ENCODE results near the gene MARS1. TPM values are rescaled to one million over a fixed set of nuclear protein-coding genes. Genes with fewer than 3 reads are reported as not detected.

MARS1 gene
- total RNA-seq, 4 donors from 2014 or later, result 55.2 to 173 (median 97.8) TPM

- Histone ChIP-seq H3K4me1 (peaks cover 4 to 10% of the 10 kb centered on the region in 2 donors), H3K36me3 (peaks cover 39 to 47% of the 10 kb centered on the region in 2 donors), H3K4me3 (replicated peaks in 1 of 3) (no peak overlapping the region), H3K27ac (no peak overlapping the region), H3K27me3 (no peaks in the 10 kb centered on the region), H3K9me3 (no peaks in the 10 kb centered on the region)
- WGBS, 2 donors, result 94 to 100% methylated on average over 1 of the region's 1 CpG
- DNase-seq, result no peak
- intact Hi-C loops (cut with DNase I), result no loop called here
- TF ChIP-seq POLR2A (IDR thresholded peaks at IDR 0.05), result no peak
- no peak for TF ChIP-seq CTCF (IDR thresholded peaks at IDR 0.05)
Observed at GRCh38 chr12:57536597-57536942, 48.7 kb downstream of the MARS1 start.

- Histone ChIP-seq H3K27me3 (no peaks in the 10 kb centered on the region), H3K4me3 (replicated peaks in 1 of 3) (no peak overlapping the region), H3K4me1 (peaks cover 4% of the 10 kb centered on the region in 2 donors), H3K27ac (no peak overlapping the region), H3K36me3 (peaks cover 13 to 24% of the 10 kb centered on the region in 2 donors), H3K9me3 (no peaks in the 10 kb centered on the region)
- WGBS, 2 donors, result 87 to 91% methylated on average over 5 of the region's 5 CpGs
- intact Hi-C loops (cut with DNase I), result no loop called here
- no peak for TF ChIP-seq CTCF (IDR thresholded peaks at IDR 0.05)
- TF ChIP-seq POLR2A (IDR thresholded peaks at IDR 0.05), result no peak
- DNase-seq, result no peak
Observed at GRCh38 chr12:57539134-57539768, 51.4 kb downstream of the MARS1 start.

GRCh38 chr12:57541001-57541400 is 53.1 kb downstream of the MARS1 start:
- Histone ChIP-seq H3K4me3 (replicated peaks in 1 of 3) (no peak overlapping the region), H3K36me3 (peaks cover 3 to 14% of the 10 kb centered on the region in 2 donors), H3K27me3 (no peaks in the 10 kb centered on the region), H3K27ac (no peak overlapping the region), H3K4me1 (peaks cover 7 to 11% of the 10 kb centered on the region in 2 donors), H3K9me3 (no peaks in the 10 kb centered on the region)
- no peak for DNase-seq
- TF ChIP-seq CTCF (IDR thresholded peaks at IDR 0.05) (no peak), POLR2A (IDR thresholded peaks at IDR 0.05) (no peak)
- WGBS, 2 donors, result 64 to 67% methylated on average over 2 of the region's 2 CpGs
- intact Hi-C loops (cut with DNase I), result no loop called here

- no peak overlapping the region for H3K4me3 ChIP-seq (replicated peaks in 1 of 3)
- intact Hi-C loops (cut with DNase I), result no loop called here
- no peaks in the 10 kb centered on the region for H3K27me3 ChIP-seq
- no peaks in the 10 kb centered on the region for H3K9me3 ChIP-seq
- H3K4me1 ChIP-seq, result peaks cover 9 to 15% of the 10 kb centered on the region in 2 donors
- H3K27ac ChIP-seq, result no peak overlapping the region
- TF ChIP-seq POLR2A (IDR thresholded peaks at IDR 0.05) (no peak), CTCF (IDR thresholded peaks at IDR 0.05) (no peak)
- DNase-seq, result no peak
- H3K36me3 ChIP-seq, result peaks cover 3 to 14% of the 10 kb centered on the region in 2 donors
- 86 to 87% methylated on average over 2 of the region's 2 CpGs for WGBS, 2 donors
Observed at GRCh38 chr12:57541717-57542116, 53.8 kb downstream of the MARS1 start.

- no peak for DNase-seq
- Histone ChIP-seq H3K36me3 (peaks cover 2 to 3% of the 10 kb centered on the region in 2 donors), H3K27me3 (no peaks in the 10 kb centered on the region), H3K4me3 (replicated peaks in 1 of 3) (no peak overlapping the region), H3K27ac (no peak overlapping the region), H3K9me3 (no peaks in the 10 kb centered on the region), H3K4me1 (peaks cover 9 to 15% of the 10 kb centered on the region in 2 donors)
- intact Hi-C loops (cut with DNase I), result no loop called here
- TF ChIP-seq CTCF (IDR thresholded peaks at IDR 0.05) (no peak), POLR2A (IDR thresholded peaks at IDR 0.05) (no peak)
- WGBS, 2 donors, result 81 to 95% methylated on average over 2 of the region's 2 CpGs
Observed at GRCh38 chr12:57543581-57543980, 55.7 kb downstream of the MARS1 start.
